HG03108 (cell line): ENCODE data around the gene TXNRD2.

Experiments
- ATAC-seq: cut with Tn5 transposase; IDR thresholded peaks from one replicate; pipeline ENCODE4 v1.9.1; 2021; ENCODE audit warnings: moderate library complexity; ENCODE audit not compliant: unreplicated experiment

Gene TXNRD2

DNA sequence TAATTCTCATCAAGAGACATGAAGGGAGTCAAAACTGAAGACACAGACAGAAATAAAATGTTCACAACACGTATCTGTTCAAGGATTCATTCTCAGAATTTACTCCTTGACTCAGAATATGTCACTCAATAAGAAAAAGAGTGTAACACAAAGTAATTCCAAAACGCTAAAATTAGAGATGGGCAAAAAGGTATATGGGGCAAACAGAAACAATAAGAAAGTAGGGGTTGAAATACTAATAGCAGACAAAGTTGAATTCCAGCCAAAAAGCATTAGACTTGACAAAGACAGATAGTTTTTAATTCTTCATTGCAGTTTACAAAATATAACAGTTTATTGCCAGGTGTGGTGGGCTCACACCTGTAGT, 113.6 kb downstream of the TXNRD2 start:
- ATAC-seq = no peak

DNA sequence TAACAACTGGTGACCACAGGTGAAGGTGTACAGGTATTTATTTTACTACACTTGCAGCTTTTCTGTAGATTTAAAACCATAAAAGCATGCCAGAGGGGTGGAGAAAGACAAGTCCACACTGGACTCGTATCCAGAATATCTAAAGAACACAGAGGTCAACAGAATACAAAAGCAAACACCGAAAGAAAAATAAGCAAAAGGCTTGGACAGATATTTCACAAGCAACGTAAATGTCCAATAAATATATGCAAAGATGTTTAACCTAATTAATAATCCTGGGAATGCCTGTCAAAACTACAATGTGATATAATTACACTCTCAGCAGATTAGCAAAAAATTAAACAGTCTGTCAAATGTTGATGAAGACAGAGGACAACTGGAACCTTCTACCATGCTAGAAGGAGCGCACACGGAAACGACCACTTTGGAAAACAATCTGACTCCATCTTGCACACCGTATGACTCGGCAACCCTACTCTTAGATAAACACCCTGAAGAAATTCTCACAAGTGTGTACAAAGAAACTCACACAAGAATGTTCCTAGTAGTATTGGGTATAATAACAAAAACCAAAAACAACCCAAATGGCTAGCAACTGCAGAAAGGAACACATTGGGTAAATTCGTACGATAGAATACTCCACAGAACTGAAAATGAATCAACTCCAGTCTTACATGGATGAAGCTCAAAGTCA, 114.1 kb downstream of the TXNRD2 start:
- no peak for ATAC-seq

DNA sequence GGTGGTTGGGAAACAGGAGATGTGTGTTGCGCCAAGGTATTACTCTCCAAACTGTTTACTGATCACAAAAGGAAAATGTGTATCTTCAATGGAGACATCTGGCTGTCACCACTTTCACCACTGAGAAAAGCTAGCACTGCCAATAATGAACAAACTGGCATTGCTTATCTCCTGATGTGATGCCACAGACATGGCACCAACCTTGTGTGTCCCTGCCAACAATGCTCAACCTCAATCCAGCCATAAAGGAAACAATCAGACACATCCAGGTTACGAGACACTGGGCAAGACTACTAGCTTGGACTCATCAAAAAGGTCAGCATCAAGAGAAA, 115.0 kb downstream of the TXNRD2 start:
- ATAC-seq = no peak

DNA sequence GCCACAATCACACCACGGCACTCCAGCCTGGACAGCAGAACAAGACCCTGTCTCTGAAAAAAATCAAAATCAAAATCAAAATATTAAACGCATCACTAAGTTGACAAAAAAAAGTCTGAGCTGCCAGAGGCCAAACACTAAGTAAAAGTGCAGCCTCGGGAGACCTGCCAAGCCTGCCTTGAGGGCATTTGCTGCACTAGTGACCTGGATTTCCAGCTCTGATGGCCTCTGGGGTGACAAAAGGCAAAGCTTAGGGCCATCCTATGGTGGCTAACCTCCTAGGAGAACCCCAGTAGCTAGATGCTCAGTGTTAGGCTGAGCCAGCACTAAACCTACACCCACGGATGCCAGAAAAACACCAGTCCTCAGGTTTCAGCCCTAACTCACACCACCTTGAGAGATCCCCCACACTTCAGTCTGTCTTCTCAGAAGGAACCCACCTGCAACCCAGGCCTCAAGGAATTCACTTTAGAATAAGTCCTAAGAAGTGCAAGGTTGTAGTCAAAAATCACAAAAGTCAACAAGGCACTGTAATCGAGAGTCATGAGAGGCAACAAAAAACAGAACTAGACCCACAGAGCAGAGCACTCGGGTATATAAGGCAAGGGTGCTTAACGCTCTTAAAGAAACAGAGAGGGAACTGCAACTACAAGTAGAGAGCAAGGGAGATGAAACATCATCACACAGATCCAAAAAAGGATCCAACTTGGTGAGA, 115.6 kb downstream of the TXNRD2 start:
- no peak for ATAC-seq
